ENCODE results near the gene TSNAXIP1. TPM values are rescaled to one million over a fixed set of nuclear protein-coding genes. Genes with fewer than 3 reads are reported as not detected.
A peak's percentile ranks its signal among the peaks of the same experiment; 100 is the strongest.

The TSNAXIP1 gene
- total RNA-seq, 4 donors from 2014 or later, result 0.89 to 2.4 (median 1.6) TPM

GRCh38 chr16:67872631-67873434 lies 66.1 kb downstream of the TSNAXIP1 start, which contains the start of gene EDC4:
EDC4 (plus strand) TSS chr16:67873052; CDS start chr16:67873262, 210 bp downstream.
- 20% methylated on average over 1 of the region's 72 CpGs; no CpG with 5 or more reads in 1 of the 2 donors for WGBS, 2 donors (ENCODE audit: low coverage in 1 of 2)
- Histone ChIP-seq H3K27ac (peak within 1 kb of the TSS; percentile 41 to 89 (median 86)), H3K9me3 (no peaks in the 10 kb centered on the region), H3K36me3 (peaks cover 0 to 70% of the 10 kb centered on the region in 2 donors), H3K4me1 (peaks cover 3 to 46% (median 22%) of the 10 kb centered on the region in 3 donors), H3K27me3 (no peaks in the 10 kb centered on the region), H3K4me3 (peak within 1 kb of the TSS; percentile 65 to 99)
- no peak for TF ChIP-seq EP300 (IDR thresholded peaks at IDR 0.05)
- peak; percentile 90 for TF ChIP-seq POLR2AphosphoS5 (IDR thresholded peaks at IDR 0.05)
- TF ChIP-seq, protein P1, sequence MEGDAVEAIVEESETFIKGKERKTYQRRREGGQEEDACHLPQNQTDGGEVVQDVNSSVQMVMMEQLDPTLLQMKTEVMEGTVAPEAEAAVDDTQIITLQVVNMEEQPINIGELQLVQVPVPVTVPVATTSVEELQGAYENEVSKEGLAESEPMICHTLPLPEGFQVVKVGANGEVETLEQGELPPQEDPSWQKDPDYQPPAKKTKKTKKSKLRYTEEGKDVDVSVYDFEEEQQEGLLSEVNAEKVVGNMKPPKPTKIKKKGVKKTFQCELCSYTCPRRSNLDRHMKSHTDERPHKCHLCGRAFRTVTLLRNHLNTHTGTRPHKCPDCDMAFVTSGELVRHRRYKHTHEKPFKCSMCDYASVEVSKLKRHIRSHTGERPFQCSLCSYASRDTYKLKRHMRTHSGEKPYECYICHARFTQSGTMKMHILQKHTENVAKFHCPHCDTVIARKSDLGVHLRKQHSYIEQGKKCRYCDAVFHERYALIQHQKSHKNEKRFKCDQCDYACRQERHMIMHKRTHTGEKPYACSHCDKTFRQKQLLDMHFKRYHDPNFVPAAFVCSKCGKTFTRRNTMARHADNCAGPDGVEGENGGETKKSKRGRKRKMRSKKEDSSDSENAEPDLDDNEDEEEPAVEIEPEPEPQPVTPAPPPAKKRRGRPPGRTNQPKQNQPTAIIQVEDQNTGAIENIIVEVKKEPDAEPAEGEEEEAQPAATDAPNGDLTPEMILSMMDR (IDR thresholded peaks at IDR 0.05), result peak in 1 of 4 experiments; percentile 22
- peak; percentile 65 to 78 for TF ChIP-seq POLR2A (IDR thresholded peaks at IDR 0.05)
- peak; percentile 91 for ATAC-seq

DNA sequence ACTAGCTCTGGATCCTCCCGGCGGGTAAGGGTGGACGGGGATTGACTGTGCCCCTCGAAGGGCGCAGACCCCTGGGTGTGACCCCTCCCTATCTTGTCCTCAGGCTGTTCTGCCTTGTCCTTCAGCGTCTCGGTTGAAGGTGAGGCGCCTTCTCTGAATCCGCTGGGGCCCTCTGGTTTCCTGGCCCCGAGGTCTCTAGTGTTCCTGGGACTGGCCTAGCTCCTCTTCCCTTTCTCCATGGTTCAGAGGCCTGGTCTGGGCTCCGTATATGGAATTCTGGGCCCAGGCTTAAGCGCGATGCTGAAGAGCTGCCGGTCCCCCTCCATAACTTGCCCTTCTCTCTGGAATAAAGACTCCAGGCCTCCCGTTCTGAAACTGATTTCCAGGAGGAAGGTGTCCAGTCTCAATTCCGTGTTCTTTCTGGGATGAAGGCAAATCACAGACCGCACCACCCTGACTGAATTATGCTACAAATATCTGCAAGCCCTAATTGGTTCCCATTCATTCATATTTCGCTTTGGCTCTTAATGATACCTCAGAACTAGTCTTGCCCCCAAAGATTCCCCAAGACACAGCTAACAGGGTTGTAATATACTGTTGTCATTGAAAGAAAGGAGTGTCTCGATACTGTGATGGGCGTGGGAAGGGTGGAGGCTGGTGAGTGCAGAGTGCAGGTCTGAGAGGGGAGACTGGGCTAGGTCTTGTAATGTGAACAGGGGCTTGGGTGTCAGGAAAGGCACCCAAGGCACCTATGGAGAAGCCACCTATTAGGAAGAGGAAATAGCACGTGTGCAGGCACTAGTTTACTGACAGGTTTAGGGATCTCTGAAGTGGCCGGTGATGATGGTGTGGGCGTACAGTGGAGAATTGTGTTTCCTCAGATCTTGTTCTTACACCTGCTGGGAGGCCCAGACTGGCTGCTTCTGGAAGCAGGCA lies 67.0 kb downstream of the TSNAXIP1 start:
- Histone ChIP-seq H3K4me1 (peaks cover 3 to 46% (median 22%) of the 10 kb centered on the region in 3 donors), H3K4me3 (peak overlapping the region; percentile 65 to 99), H3K9me3 (no peaks in the 10 kb centered on the region), H3K36me3 (peaks cover 0 to 70% of the 10 kb centered on the region in 2 donors), H3K27ac (peak overlapping the region; percentile 41 to 89 (median 86)), H3K27me3 (no peaks in the 10 kb centered on the region)
- no peak for ATAC-seq
- TF ChIP-seq POLR2A (IDR thresholded peaks at IDR 0.05) (no peak), EP300 (IDR thresholded peaks at IDR 0.05) (no peak), POLR2AphosphoS5 (IDR thresholded peaks at IDR 0.05) (no peak)
- TF ChIP-seq, protein P1 (IDR thresholded peaks at IDR 0.05), result no peak
- 18 to 24% methylated on average over 9 of the region's 23 CpGs for WGBS, 2 donors (ENCODE audit: low coverage in 1 of 2)

- peak overlapping the region in 1 of 2 donors; percentile 99 for H3K4me3 ChIP-seq
- 83% methylated on average over 1 of the region's 3 CpGs; no CpG with 5 or more reads in 1 of the 2 donors for WGBS, 2 donors (ENCODE audit: low coverage in 1 of 2)
- peaks cover 0 to 70% of the 10 kb centered on the region in 2 donors for H3K36me3 ChIP-seq
- H3K27ac ChIP-seq, result no peak overlapping the region
- H3K4me1 ChIP-seq, result peaks cover 3 to 46% (median 22%) of the 10 kb centered on the region in 3 donors
- H3K27me3 ChIP-seq, result no peaks in the 10 kb centered on the region
- no peak for ATAC-seq
- no peak for TF ChIP-seq POLR2AphosphoS5 (IDR thresholded peaks at IDR 0.05)
- no peak for TF ChIP-seq EP300 (IDR thresholded peaks at IDR 0.05)
- TF ChIP-seq, protein P1 (IDR thresholded peaks at IDR 0.05), result no peak
- TF ChIP-seq POLR2A (IDR thresholded peaks at IDR 0.05), result no peak
- no peaks in the 10 kb centered on the region for H3K9me3 ChIP-seq
These were observed 67.7 kb downstream of the TSNAXIP1 start for GRCh38 chr16:67874372-67874771.

- no peak overlapping the region for H3K4me3 ChIP-seq
- peaks cover 0 to 70% of the 10 kb centered on the region in 2 donors for H3K36me3 ChIP-seq
- TF ChIP-seq POLR2AphosphoS5 (IDR thresholded peaks at IDR 0.05), result no peak
- no peak for TF ChIP-seq POLR2A (IDR thresholded peaks at IDR 0.05)
- no peak for TF ChIP-seq EP300 (IDR thresholded peaks at IDR 0.05)
- TF ChIP-seq, protein P1 (IDR thresholded peaks at IDR 0.05), result no peak
- no peak overlapping the region for H3K27ac ChIP-seq
- no peak for ATAC-seq
- H3K27me3 ChIP-seq, result no peaks in the 10 kb centered on the region
- peaks cover 3 to 45% (median 22%) of the 10 kb centered on the region in 3 donors for H3K4me1 ChIP-seq
- no CpG with 5 or more reads among the region's 11 CpGs for WGBS, 2 donors (ENCODE audit: low coverage in 1 of 2)
- no peaks in the 10 kb centered on the region for H3K9me3 ChIP-seq
These were observed 70.4 kb downstream of the TSNAXIP1 start for GRCh38 chr16:67877064-67877463.

Small RNA genes within 50 kb of the gene (small RNA-seq; reads per million reads assigned to genes)
- 0 reads per million in 4 donors for gene AC040162.2

Other genes with a start within 250 kb of the TSNAXIP1 start
- 10 to 100 TPM; 26.4 to 44.8 (median 41.4) TPM for gene CTCF, start 244.4 kb upstream of the TSNAXIP1 start, total RNA-seq
- 1 to 10 TPM in 1 of 4 donors, under 1 TPM in 2, not detected in 1; 0.46 to 2.8 (median 0.47) TPM for gene CARMIL2, start 161.7 kb upstream of the TSNAXIP1 start, total RNA-seq
- 10 to 100 TPM; 20.9 to 33.7 (median 24.4) TPM for gene ACD, start 146.6 kb upstream of the TSNAXIP1 start, total RNA-seq
- gene PARD6A, start 145.9 kb upstream of the TSNAXIP1 start, total RNA-seq, result 10 to 100 TPM in 1 of 4 donors, 1 to 10 TPM in 3; 5.9 to 13.4 (median 6.5) TPM
- 10 to 100 TPM; 23.0 to 33.2 (median 28.9) TPM for gene ENKD1, start 140.1 kb upstream of the TSNAXIP1 start, total RNA-seq
- 10 to 100 TPM in 1 of 4 donors, 1 to 10 TPM in 3; 3.6 to 12.9 (median 5.0) TPM for gene C16orf86, start 140.1 kb upstream of the TSNAXIP1 start, total RNA-seq
- 10 to 100 TPM; 16.3 to 24.9 (median 20.1) TPM for gene GFOD2, start 87.6 kb upstream of the TSNAXIP1 start, total RNA-seq
- gene RANBP10, start 329 bp upstream of the TSNAXIP1 start, total RNA-seq, result 10 to 100 TPM in 1 of 4 donors, 1 to 10 TPM in 3; 6.0 to 12.3 (median 8.4) TPM
- gene THAP11, start 35.4 kb downstream of the TSNAXIP1 start, total RNA-seq, result 10 to 100 TPM; 52.6 to 78.0 (median 76.0) TPM
- 100 to 1,000 TPM in 3 of 4 donors, 10 to 100 TPM in 1; 90.0 to 194 (median 113) TPM for gene NUTF2, start 40.0 kb downstream of the TSNAXIP1 start, total RNA-seq
- 10 to 100 TPM; 15.4 to 44.2 (median 35.3) TPM for gene CENPT, start 40.8 kb downstream of the TSNAXIP1 start, total RNA-seq
- 10 to 100 TPM; 43.8 to 72.6 (median 53.5) TPM for gene EDC4, start 66.2 kb downstream of the TSNAXIP1 start, total RNA-seq
- gene NRN1L, start 78.0 kb downstream of the TSNAXIP1 start, total RNA-seq, result 1 to 10 TPM in 2 of 4 donors, not detected in 2; 1.2 to 2.4 TPM
- 10 to 100 TPM; 14.7 to 32.3 (median 23.4) TPM for gene PSKH1, start 86.4 kb downstream of the TSNAXIP1 start, total RNA-seq
- 1 to 10 TPM in 2 of 4 donors, not detected in 2; 1.2 to 5.0 TPM for gene CTRL, start 125.0 kb downstream of the TSNAXIP1 start, total RNA-seq
- gene PSMB10, start 130.0 kb downstream of the TSNAXIP1 start, total RNA-seq, result 10 to 100 TPM; 26.5 to 33.8 (median 32.6) TPM
- gene LCAT, start 137.2 kb downstream of the TSNAXIP1 start, total RNA-seq, result 10 to 100 TPM; 10.8 to 25.8 (median 15.9) TPM
- 100 to 1,000 TPM in 1 of 4 donors, 10 to 100 TPM in 3; 54.7 to 121 (median 64.0) TPM for gene SLC12A4, start 161.7 kb downstream of the TSNAXIP1 start, total RNA-seq
- 1 to 10 TPM in 1 of 4 donors, not detected in 3; 1.4 TPM for gene DPEP3, start 173.6 kb downstream of the TSNAXIP1 start, total RNA-seq
- 1 to 10 TPM; 1.0 to 3.0 (median 1.8) TPM for gene DPEP2, start 192.6 kb downstream of the TSNAXIP1 start, total RNA-seq
- not detected for gene DPEP2NB, start 209.0 kb downstream of the TSNAXIP1 start, total RNA-seq
- 10 to 100 TPM in 1 of 4 donors, 1 to 10 TPM in 3; 6.5 to 10.4 (median 8.0) TPM for gene DDX28, start 216.3 kb downstream of the TSNAXIP1 start, total RNA-seq
- 10 to 100 TPM in 1 of 4 donors, 1 to 10 TPM in 3; 7.2 to 15.0 (median 8.7) TPM for gene DUS2, start 216.4 kb downstream of the TSNAXIP1 start, total RNA-seq